Liver (tissue), 3 donors: ENCODE measurements around the gene SEH1L.

Experiments
- ATF3 ChIP-seq: IDR thresholded peaks from 2 replicates; pipeline ENCODE4 v1.6.1; 2016; ENCODE audit warnings: antibody characterized with exemption
- CTCF ChIP-seq: fragments of 150-350 bp; IDR thresholded peaks from 2 replicates; pipeline ENCODE4 v1.5.1; 2017; ENCODE audit warnings: improper control_type of control experiment, low read depth, low read length; ENCODE audit not compliant: missing input control
- GABPA ChIP-seq, 2 donors: IDR thresholded peaks in 1 of 2; conservative IDR thresholded peaks in 1 of 2; 2 replicates each; pipeline ENCODE4 v1.6.1; 2016; ENCODE audit warnings: antibody characterized with exemption in 2 of 2, mild to moderate bottlenecking in 1 of 2, moderate library complexity in 1 of 2
- HNF4G ChIP-seq: IDR thresholded peaks from 2 replicates; pipeline ENCODE4 v1.6.1; 2016; ENCODE audit warnings: antibody characterized with exemption
- JUND ChIP-seq, 2 donors: IDR thresholded peaks; 2 replicates each; pipeline ENCODE4 v1.6.1; 2016; ENCODE audit warnings: antibody characterized with exemption in 2 of 2
- MAX ChIP-seq: IDR thresholded peaks from 2 replicates; pipeline ENCODE4 v1.6.1; 2016; ENCODE audit warnings: antibody characterized with exemption
- RAD21 ChIP-seq, 2 donors: IDR thresholded peaks; 2 replicates each; pipeline ENCODE4 v1.6.1; 2016; ENCODE audit warnings: antibody characterized with exemption in 2 of 2, mild to moderate bottlenecking in 2 of 2
- REST ChIP-seq: IDR thresholded peaks from 2 replicates; pipeline ENCODE4 v1.6.1; 2016; ENCODE audit warnings: antibody characterized with exemption, mild to moderate bottlenecking
- RXRA ChIP-seq, 2 donors: IDR thresholded peaks; 2 replicates each; pipeline ENCODE4 v1.6.1; 2017 to 2018; ENCODE audit warnings: antibody characterized with exemption in 2 of 2, mild to moderate bottlenecking in 1 of 2
- SP1 ChIP-seq: IDR thresholded peaks from 2 replicates; pipeline ENCODE4 v1.6.1; 2018; ENCODE audit warnings: antibody characterized with exemption, mild to moderate bottlenecking
- TAF1 ChIP-seq: conservative IDR thresholded peaks from 2 replicates; pipeline ENCODE4 v1.6.1; 2016; ENCODE audit warnings: antibody characterized with exemption, mild to moderate bottlenecking
- ZBTB33 ChIP-seq: IDR thresholded peaks from 2 replicates; pipeline ENCODE4 v1.6.1; 2016; ENCODE audit warnings: antibody characterized with exemption
- donor health status: healthy.
- donor health status: healthy.

GRCh38 chr18:12946549-12947284 lies 1.1 kb upstream of the SEH1L start:
- TF ChIP-seq CTCF = no peak
- peak in 1 of 2 donors; percentile 34 for TF ChIP-seq RXRA (IDR thresholded peaks at IDR 0.05)
- TF ChIP-seq TAF1 = no peak
- no peak for TF ChIP-seq ATF3
- TF ChIP-seq GABPA (IDR thresholded peaks at IDR 0.05 in 1 of 2, conservative IDR thresholded peaks at IDR 0.05 in 1 of 2) = peak in 1 of 2 donors; percentile 15
- TF ChIP-seq SP1 = peak; percentile 52
- no peak for TF ChIP-seq MAX
- no peak for TF ChIP-seq HNF4G
- TF ChIP-seq JUND (IDR thresholded peaks at IDR 0.05) = no peak
- TF ChIP-seq RAD21 (IDR thresholded peaks at IDR 0.05) = no peak
- peak; percentile 40 for TF ChIP-seq REST
- TF ChIP-seq ZBTB33 = no peak
